Glomerular visceral epithelial cell (primary cell): ENCODE measurements around the gene FAM53B.

Experiments used
- DNase-seq: peaks from one replicate; pipeline ENCODE4 v3.0.0-alpha.2; 2016; ENCODE audit errors: extremely low spot score

The FAM53B gene

DNA sequence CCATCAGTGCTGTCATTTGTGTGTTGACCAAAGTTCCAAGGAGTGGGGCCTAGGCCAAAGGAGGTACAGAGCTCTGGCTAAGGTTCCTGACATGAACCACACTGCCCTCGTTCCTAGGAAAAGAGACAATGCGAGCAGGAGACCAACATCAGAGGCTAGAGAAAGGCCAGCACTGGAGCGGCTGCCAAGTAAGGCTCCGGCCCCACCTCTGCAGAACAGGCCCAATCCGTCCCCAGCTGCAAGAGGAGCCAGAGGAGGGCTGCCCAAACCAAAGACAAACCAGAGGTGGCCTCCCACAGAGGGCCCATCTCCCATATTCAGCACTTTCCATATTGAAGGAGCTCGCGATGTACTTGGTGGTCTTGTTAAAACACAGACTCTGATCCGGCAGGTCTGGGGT lies 81.0 kb downstream of the FAM53B start:
- DNase-seq = no peak

DNA sequence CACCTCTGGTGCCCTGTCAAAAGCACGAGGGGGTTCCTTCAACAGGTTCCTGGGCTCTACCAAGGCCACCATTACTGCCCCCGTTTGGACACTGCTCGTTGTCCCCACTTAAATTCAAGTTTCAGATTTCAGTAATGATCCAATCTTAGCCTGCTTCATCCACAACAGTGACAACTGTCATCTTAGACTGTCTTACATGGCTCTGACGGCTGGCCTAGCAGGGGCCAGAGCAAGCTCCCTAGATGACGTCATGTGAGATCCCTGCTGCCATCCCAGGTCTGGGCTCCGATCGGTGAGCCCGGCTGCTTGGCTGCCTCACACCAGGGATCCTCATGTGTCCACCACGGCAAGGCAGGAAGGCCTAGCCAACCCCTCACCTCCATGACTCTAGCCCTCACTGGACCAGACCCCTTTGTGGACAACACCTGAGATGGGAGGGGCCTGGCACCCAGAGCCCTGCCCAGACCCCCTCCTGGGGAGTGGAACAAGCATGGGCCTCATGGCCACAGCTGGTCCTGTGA lies 82.5 kb downstream of the FAM53B start:
- no peak for DNase-seq

DNA sequence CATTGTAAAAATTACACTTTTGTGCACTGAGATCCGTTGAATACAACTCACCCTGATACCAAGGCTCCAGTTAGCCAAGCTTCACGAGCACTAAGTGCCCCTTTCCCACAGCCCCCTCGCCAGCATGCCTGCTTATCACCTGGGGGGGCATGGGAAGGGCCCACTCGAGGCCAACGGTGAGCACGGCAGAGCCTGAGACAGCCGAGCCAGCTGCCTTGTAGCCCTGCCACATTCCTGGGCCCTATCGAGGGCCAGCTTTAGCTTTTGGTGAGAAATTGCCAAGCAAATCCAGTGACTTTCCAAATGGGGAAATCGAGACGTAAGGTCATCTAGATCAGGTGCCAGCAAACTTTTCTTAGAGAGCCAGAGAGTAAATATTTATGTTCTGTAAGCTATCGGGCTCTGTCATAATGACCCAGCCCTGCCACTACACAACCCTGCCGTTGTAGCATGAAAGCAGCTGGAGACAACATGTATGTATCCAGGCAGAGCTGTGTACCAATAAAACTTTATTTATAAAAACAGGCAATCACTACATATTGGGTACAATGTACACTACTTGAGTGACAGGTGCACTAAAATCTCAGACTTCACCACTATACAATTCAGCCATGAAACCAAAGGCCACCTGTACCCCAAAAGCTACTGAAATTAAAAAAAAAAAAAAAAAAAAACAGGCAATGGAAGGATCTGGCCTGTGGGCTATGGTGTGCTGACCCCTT lies 83.6 kb downstream of the FAM53B start:
- DNase-seq = no peak

DNA sequence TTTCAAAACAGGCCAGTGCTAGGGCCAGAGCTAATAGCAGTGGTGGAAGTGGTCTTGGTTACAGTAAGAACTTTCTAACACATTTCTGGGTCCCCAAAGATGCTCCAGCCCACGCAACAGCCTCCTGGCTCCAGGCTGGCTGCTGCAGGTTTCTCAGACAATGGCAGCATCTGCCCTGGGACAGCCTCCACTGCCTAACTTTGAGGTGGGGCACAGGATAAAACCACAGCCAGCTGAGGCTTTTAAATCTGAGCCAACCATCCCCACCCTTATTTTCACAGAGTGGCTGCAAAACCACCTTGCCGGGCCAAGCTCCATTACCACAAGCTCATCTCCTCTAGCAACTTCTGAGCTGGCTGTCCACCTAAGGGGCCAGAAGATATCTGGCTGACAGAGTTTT lies 84.8 kb downstream of the FAM53B start:
- DNase-seq = no peak

DNA sequence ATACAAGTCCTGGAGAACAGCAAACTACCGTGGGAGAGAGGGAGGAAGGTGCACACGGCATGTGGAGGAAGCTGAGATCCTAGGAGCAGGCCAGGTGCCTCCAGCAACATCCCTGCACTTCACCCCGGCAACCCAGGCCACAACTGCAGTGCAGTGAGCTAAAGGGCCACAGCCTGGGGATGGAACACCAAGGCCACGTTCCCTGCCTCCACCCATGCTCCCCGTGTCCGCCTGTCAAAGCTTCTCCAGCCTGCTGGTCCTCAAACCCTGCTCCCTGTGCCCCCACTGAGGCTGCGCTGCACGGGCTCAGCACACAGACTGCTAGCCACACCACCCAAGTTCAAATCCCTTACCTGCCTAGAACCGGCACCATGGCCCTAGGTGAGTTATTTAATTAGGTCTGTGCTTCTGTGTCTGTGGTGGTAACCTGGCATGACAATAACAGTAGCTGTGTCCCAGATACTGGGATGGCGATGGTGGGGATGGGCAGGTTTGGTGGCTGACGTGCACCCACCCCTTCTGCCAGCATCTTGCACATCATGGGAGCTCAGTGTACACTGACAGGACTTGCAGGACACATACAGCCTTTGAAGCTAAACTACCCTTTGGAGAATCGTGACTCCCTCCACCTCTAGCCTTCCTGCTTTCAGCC lies 85.5 kb downstream of the FAM53B start:
- no peak for DNase-seq

DNA sequence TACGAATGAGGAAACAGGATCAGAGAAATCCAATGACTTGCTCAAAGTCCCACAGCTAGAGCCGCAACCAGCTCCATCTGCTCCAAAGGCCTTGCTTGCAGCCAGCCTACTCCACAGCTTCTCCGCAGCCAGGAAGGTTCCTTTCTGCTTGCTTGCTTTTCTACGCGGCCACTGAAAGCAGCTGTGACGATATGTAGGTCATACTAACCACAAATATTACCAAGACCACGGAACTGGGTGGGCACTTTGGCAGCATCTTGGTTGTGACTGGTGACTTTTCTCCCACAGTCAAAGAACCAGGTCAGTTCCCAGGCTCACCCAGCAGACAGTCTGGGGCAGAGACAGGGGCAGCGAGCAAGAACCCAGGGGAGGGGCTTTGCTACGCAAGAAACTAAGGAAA lies 86.4 kb downstream of the FAM53B start:
- DNase-seq = peak; percentile 9

DNA sequence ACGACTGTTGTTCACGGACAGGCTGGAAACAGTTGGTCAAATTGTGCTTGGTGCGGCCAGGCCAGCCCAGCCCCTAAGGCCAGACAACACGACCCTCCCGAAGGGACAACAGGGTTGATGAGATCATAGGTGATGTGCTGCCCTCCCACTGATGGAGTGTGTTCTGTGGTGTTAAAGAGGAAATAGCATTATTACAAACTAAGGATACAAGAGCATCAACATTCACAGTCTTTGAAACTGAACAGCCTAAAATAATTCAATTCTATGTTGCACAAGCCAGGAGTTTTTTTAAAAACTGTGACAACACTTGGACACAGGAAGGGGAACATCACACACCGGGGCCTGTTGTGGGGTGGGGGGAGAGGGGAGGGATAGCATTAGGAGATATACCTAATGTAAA lies 87.6 kb downstream of the FAM53B start:
- DNase-seq = no peak

DNA sequence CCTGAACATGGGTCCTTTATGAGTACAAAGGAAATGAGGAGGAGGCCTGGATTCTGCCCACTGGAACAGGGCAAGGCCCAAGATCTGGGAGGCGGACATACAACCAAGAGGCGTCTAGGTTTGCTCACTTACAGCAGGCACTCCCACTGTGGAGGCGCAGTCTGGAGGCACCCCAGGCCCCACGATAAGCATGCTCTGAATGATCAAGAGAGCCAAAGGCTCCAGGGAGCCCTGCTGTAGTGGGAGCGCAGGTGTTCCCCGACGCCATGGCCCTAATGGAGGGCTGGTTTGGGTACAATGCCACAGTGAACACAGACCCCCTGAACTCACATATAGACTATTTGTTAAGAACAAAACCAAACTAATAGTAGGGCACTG lies 88.1 kb downstream of the FAM53B start:
- DNase-seq = no peak

DNA sequence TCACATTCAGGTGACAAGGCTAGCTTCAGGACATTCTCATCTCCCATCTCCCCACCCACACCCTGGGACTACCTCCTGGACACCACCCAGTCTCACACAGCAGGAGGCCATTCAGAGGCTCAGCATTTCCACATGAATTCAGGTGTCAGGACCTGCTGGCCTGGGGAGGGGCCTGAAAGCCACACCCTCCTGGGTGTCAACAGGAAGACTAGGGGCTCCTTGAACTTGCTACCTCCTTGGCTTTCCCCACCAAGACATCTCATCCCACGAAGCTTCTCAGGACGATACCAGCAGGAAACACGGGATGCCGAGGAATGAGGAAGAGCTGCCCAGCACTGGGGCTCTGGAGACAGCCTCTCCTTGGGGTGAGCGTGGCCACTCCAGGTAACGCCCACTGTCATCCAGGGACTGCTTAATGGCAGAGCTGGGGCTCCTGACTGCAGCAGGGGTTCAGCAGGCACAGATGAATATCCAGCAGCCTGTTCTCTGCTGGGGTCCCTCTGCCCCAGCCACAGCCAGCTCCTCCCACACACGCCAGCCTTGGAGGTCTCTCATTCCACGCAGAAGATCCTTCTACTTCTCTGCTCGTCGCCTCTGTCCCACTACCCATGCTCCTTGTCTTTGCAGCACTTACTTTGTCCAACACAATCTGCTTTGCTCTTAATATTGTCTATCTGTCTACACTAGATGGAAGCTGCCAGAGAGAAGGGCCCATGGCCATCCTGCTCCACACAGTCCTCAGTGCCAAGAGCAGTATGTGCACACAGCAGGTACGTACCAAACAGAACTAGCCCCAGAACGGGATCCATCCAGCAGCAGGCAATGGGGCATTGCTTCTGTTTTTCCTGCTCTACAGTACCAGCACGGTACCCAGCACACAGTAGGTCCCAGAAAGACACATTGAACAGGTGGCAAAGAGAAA lies 88.7 kb downstream of the FAM53B start:
- no peak for DNase-seq

DNA sequence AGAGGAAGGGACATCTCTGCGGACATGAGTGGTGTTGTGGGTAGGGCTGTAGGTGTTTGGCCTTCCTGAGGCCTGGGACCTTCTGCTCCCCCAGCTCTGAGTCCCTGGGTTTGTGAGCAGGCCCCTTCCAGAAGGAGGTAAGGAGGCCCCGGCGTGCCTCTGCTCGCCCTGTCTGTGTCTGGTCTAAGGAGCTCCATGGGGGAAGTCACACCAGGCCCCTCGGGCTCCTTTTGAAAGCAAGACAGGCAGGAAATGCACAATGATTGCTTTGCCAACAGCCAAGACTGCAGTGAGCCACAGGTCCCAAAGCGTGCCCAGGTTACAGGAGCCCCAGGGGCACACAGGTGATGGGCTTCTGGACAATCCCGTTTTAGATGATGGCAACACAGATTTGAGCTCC lies 89.5 kb downstream of the FAM53B start:
- DNase-seq = no peak

DNA sequence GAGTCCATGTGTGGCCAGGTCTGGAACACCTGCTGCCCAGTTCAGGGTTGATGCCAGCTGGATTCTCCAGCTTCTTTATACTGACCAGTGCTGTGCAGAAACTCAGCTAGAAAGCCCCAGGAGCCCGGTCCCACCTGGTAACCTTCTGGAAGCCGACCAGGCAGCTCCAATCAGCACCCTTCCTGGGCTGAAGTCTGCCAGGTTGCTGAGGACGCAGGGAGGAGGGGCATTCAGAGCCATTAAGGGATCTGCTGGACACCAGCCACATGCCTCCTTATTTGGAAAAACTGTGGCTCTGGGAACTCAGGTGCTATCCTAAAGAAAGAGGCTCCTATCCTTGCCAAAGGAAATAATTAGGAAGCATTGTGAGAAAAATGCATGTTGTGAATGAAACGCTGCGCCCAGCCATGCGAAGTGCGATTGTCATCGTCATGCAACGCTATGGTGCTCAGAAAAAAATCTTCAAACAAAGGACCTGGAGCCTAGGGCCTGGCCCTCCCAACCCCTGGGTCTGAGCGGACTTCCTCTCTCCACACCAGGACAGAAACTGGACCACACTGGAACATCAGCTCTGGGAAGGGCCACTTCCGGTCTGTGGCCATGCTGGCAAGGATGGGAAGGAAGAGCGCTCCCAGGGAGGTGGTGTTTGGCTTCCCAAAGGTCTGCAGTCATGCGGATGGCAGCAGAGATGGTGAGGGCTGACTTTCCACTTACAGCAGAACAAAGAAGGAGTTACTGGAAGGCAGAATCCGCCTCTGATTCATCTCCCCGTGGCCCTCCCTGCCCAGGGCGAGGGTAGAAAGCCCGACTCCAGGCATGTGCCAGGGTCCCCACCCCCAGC lies 90.1 kb downstream of the FAM53B start:
- no peak for DNase-seq

DNA sequence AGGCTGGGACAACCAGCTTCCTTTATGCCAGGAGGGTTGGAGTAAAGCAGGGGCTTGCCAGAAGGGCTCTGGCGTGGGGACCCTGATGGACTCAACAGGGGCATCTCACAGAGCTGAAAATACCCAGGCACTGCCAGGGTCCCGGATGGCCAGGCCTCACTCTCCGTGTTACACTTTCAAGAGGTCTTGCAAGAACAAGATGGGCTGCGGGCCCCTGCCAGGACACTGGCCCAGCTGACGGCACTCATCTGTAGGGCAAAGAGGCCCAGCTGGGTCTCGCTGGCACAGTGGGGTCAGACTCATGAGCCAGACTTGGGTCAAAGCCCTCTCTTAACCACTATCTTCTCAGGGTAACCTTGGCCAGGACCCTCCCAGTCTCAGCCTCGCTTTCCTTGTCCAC lies 90.9 kb downstream of the FAM53B start:
- DNase-seq = no peak

DNA sequence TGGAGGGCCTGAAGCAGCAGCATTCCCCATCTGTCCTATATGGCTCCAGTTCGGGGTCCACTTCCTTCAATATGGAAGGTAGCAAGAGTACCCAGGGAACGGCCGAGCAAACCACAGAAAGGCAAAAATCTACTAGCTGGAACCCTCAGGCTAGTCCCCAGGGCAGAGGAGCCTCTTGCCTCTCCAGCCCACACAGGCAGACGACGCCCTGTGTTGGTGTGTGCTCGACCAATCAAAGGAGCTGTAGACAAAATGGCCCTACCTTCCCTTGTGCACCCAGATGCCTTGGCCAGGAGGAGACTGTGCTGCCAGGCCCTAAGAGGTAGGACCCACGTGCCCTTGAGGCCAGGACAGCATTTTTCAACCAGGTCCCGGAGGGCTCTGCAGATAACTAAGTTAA lies 91.5 kb downstream of the FAM53B start:
- no peak for DNase-seq

DNA sequence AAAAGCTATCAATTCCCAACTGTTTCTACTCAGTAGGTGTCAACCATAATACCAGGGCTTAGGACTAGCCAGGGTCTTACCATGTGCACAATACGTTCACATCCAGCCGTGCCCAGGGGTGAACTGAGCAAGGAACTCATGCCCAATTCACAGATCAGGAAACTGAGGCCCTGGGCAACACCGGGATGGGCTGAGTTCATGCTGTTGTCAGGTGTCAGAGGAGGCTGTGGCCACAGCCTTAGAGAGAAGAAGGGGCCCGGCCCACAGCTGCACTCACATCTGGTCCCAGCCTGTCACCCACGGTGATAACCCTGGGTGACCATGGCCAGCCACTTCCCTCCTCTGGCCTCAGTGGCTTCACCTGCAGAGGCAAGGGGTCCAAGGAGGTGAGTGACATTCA lies 92.0 kb downstream of the FAM53B start:
- no peak for DNase-seq

DNA sequence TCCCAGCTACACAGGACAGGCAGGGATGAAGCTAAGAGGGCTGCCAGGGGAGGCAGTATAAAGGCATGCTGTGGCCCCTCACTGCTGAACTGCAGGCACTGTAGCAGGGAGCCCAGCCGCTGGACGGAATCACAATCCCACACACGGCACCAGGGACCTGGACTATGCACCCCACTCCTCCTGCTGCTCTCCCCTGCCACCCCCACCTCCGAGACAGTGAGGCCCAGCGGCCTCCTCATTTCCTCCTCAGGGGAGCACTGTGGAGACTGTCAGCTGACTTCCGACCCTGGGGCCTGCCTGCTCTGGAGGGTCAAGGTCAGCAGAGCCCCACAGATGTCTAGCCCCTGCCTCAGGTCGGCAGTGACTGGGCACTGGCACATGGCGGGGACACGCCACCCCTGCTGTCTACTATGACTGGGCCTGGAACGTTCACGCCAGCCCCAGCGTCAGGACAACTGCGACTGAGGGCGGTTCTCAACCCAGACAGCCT lies 92.7 kb downstream of the FAM53B start:
- DNase-seq = no peak

DNA sequence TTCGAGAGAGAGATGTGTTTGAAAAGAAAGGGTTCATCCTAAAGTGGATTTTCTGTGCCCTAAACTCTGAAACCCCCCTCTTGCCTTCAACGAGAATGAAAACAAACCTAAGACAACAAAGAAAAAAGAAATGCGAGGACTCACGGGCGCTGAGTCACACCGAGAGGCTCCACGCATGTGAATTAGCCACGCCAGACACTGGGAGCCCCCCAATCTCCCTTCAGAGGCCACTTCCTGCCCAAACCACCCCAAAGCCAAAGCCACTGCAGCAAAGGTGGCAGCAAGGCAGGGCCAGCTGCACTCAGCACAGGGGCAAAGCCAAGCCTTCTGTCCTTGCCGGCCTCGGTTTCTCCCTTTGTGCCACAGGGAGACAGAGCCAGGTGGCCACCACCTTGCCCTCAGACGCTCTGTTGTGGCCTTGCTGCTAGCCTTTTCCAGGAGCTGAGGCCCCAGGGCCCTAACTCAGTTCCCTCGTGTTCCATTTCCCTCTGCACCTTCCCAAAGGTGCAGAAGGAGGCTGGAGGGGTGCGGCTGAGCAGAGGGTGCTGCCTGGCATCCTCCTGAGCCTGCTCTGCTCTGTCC lies 93.3 kb downstream of the FAM53B start:
- DNase-seq = no peak

DNA sequence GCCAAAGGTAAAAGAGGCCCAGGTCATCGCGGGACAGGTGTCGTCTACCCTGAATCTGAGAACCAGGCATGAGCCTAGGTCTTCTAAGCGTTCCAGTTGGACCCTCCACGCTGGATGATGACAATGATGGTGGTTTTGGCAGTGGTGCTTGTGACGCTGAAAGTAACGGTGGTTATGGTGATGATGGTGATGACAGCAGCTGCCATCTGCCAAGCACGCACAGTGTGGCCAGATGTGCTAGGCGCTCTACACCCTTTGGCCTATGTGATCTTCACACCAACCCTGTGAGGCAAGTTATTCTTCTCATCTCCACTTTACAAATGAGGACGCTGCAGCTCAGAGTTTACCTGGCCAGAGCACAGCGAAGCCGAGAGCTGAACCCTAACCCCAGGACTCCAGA lies 93.9 kb downstream of the FAM53B start:
- no peak for DNase-seq

DNA sequence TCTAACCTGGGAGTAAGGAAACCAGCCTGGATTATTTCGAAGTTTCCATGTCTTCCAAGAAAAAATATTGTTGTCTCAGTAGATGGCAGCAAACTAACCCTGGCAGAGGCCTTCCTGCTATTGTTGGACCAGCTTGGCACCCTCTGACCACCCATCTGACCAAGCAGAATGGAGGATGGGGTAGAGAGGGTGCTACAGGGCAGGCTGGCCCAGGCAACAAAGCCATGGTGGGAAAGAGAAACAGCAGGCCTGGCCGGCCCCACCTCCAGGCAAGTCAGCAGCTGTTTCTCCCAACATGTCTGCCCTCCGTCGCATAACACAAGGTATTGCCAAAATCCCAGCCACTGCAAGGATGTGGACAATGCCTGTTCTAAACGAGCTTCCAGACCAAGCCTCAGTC lies 95.0 kb downstream of the FAM53B start:
- no peak for DNase-seq

DNA sequence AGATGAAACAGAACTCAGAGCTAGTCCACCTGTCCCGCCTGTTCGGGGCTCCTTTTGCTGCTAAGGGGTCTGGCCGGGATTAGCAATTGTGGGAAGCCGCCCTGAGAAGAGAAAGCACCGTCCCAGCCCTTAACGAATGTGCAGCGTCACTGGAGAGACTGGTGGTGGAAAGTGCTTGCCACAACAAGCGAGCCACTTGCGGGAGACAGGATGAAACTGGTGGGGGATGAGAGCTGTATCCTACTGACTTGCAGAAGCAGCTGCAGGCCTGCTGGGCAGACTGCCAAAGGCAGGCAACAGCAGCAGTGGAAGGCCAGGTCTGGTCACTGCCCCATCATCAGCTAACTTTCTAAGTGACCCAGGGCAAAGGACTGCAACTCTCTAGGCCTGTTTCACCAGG lies 95.4 kb downstream of the FAM53B start:
- peak; percentile 60 for DNase-seq

DNA sequence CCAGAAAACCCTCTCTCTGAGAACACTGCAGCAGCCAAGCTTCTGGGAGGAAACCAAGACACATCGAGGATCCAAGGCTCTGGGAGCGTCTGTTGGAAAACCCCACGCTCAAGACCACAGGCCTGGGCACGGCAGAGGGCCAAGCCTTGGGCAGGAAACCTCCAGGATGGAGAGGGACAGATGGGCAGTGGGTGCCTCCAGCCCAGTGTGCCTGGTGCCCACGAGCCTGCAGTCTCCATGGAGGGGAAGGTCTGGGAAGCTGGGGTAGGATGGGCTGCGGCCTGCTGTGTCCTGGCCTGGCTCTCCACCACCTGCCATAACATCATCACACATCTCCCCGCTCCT lies 96.1 kb downstream of the FAM53B start:
- no peak for DNase-seq

DNA sequence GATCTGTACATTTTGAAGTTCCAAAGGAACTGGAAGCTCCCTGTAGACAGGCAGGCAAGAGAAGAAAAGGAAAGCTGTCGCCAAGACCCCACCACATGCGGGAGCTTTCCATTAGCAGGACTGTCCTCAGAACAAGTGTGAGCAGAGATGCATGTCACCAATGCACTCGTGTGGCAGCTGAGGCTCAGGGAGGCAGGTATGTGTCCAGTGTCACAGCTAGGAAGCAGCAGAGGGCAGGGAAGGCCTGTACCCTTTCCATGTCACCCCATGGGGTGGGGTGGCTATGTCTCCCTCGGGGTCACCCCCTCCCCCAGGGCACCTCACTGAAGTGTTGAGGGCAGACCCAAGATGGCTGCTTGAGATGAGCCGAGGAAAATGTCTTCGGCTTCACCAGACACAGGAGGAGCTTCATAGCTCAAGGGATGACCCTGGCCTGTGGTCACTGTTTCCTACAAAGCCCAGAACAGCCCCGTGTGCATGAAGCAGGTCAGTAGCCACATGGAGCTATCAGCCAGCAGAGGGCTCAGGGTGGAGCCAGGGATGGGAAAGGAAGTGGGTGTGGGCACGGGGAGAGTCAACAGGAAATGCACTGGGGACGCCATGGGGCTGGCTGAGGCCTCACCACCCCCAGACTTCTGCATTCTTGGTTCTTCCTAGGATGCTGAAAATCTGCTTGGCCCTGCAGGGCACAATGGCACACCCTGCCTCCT lies 96.6 kb downstream of the FAM53B start:
- no peak for DNase-seq
